ENCODE measurements around the gene GPX3.

The GPX3 gene

GRCh38 chr5:151058891-151059489, 38.6 kb downstream of the GPX3 start:
- DNase-seq, result no peak

GRCh38 chr5:151060742-151061141, 40.4 kb downstream of the GPX3 start:
- DNase-seq, result no peak

GRCh38 chr5:151062405-151063141, 42.2 kb downstream of the GPX3 start:
- DNase-seq, result no peak

GRCh38 chr5:151063142-151063989, 43.0 kb downstream of the GPX3 start:
- DNase-seq, result no peak

- no peak for DNase-seq
Observed at GRCh38 chr5:151064916-151065499, 44.6 kb downstream of the GPX3 start.

- DNase-seq, result no peak
Observed at GRCh38 chr5:151065609-151066008, 45.2 kb downstream of the GPX3 start.

GRCh38 chr5:151066920-151067319, 46.5 kb downstream of the GPX3 start:
- DNase-seq, result no peak

- no peak for DNase-seq
Observed at GRCh38 chr5:151067632-151068432, 47.4 kb downstream of the GPX3 start.

GRCh38 chr5:151068433-151069197, 48.2 kb downstream of the GPX3 start:
- peak; percentile 41 for DNase-seq

- DNase-seq, result no peak
Observed at GRCh38 chr5:151070449-151070848, 50.1 kb downstream of the GPX3 start.

- DNase-seq, result no peak
Observed at GRCh38 chr5:151071021-151071420, 50.6 kb downstream of the GPX3 start.

- no peak for DNase-seq
Observed at GRCh38 chr5:151071848-151072629, 51.6 kb downstream of the GPX3 start.

- no peak for DNase-seq
Observed at GRCh38 chr5:151072630-151073025, 52.2 kb downstream of the GPX3 start.

- DNase-seq, result no peak
Observed at GRCh38 chr5:151073280-151073679, 52.9 kb downstream of the GPX3 start.

- DNase-seq, result no peak
Observed at GRCh38 chr5:151074557-151074956, 54.2 kb downstream of the GPX3 start.

GRCh38 chr5:151075698-151076331, 55.4 kb downstream of the GPX3 start:
- DNase-seq, result no peak

- DNase-seq, result no peak
Observed at GRCh38 chr5:151076616-151077015, 56.2 kb downstream of the GPX3 start.

GRCh38 chr5:151077419-151077818, 57.0 kb downstream of the GPX3 start:
- no peak for DNase-seq

GRCh38 chr5:151077967-151078366, 57.6 kb downstream of the GPX3 start:
- DNase-seq, result no peak

Measured in eye (tissue), 1 donor.